Bone marrow (tissue), 2 donors: ENCODE measurements around the gene SRPK1.
"Not testable (repeated sequence)": the region's sequence is repeated elsewhere in the genome, so short reads cannot be mapped to it uniquely, and the experiment has no call there.

ENCODE experiments used
- DNase-seq, 2 donors: peaks; one replicate each; lab custom pipeline; 2025; lab: John Stamatoyannopoulos, UW

Gene SRPK1

DNA sequence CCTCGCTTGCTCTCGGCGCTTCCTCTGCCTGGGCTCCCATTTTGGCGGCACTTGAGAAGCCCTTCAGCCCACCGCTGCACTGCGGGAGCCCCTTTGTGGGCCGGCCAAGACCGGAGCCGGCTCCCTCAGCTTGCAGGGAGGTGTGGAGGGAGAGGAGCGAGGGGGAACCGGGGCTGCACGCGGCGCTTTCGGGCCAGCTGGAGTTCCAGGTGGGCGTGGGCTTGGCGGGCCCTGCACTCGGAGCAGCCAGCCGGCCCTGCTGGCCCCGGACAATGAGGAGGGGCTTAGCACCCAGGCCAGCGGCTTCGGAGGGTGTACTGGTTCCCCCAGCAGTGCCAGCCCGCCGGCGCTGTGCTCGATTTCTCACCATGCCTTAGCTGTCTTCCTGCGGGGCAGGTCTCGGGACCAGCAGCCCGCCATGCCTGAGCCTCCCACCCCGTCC, 10.2 kb upstream of the SRPK1 start:
- no peak for DNase-seq

DNA sequence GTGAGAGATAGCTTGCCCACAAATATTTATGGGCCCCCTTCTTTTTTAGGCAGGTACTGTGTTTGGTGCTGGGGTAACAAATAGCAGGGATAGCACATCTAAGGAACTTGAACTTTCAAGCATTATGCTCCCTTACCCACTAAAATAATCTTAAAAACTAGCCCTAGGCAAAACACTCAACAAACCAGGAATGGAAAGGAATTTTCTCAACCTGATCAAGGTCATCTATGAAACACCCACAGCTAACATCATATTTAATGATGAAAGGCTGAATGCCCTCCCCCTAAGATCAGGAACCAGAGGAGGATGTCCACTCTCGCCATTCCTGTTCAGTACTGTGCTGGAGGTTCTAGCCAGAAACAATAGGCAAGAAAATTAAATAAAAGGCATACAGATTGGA, 8.7 kb upstream of the SRPK1 start:
- no peak for DNase-seq

GRCh38 chr6:35926509-35927215, 5.8 kb upstream of the SRPK1 start:
- no peak for DNase-seq

DNA sequence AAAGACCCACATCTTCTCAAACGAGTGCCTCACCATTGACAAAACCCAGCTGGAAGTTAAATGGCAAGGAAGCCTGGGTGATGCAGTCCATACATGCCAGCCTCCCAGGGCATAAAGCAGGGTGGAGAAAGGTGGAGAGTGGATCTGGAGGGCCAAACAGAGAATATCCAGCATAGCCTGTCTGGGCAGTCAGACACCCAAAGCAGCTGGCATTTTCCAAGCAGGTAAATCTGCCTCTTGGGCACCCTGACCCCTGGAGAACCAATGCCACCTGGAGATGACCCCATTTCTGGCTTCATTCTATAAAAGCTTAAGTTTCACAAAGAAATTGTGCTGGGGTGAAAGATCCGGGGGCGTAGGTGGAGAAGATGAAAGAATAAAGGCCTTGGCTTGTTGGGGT, 5.1 kb upstream of the SRPK1 start:
- no peak for DNase-seq

DNA sequence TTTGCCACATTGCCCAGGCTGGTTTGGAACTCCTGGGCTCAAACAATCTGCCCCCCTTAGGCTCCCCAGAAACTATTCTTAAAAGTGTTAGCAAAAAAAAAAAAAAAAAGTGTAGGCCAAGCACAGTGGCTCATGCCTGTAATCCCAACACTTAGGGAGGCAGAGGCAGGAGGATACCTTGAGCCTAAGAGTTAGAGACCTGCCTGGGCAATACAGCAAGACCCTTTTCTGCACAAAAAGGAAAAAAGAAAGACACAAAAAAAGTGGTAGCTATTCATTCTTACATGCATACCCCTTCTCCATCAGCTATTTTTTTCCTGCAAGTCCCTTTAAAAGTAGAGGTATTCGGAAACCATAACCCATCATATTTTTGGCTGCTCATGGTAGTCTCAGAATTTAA, 3.2 kb upstream of the SRPK1 start:
- DNase-seq = no peak

- no peak for DNase-seq
These were observed 1.2 kb upstream of the SRPK1 start for GRCh38 chr6:35922139-35922554.

DNA sequence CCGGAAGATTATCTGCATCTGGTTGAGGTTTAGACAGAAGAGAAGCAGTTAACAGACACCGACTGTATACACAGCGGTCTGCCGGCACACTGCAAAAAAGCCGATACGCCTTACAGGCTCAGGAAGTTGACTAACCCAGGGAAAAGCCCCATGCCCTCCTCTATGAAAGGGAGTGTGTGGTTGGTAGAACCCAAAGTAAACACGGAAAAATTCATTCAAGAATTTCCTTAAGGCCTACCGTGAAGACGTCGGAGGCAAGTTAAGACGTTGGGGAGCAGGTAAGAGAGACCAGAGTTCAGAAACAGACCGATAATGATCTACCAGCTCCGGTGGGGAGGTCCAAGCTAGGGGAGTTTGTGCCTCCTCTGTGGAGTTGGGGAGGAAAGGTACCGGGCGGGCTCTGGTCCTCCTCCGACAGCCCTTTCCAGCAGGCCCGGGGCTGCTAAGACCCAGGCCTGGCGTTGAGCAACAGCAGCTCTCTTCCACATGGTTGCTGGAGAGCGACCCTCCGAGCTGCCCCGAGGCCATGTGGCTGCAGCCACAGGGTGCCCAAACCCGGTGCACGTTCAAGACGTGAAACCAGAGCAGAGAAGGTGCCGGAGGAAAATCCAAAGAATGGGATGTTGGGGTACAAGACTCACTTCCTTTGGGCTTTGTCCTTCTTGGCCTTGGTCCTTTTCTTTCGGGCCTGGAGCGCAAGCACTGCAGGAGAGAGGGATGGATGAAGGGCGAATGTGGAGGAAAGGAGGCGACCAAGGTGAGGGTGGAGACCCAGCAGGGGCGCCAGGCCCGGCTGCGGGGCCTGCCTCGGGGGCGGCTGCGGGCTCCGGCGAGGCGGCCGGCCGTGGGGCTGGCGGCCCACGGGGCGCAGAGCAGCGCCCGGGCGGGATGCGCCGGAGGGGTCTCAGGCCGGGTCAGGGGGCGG, 809 bp downstream of the SRPK1 start:
- DNase-seq = peak; percentile 16 to 57

DNA sequence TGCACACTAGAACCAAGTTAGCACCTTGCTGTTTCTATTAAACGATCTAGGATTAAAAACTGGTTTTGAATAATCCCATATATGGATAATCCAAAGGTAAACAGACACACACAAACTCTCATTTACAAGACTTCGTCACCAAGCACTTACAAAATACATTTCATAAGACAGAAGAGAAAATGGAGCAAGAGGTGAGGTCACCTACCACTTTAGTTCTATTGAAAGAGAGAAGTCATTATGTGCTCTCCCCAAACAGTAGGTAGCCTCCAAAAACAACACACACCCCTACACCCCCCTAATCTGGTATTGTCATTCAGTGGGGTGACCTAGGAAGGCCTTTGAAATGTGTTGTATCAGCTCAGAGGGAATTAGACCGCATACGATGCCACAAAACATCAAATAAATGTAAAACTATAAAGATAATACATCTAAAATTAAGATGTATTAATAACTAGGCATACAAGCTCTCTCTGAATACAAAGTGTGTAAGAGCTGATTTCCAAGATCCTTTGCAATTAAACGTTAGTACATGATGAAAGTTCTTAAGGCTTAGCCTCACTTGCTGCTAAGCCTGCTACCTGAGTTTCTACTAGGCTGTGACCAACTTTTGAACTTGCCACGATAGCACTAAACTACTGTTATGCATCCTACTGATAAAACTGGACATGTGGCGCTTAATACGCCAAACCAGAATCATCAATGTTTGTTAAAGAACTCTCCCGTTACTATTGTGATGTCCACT, 1.6 kb downstream of the SRPK1 start:
- DNase-seq = no peak

GRCh38 chr6:35916893-35917292, 4.0 kb downstream of the SRPK1 start:
- not testable (repeated sequence) for DNase-seq

GRCh38 chr6:35916056-35916455, 4.8 kb downstream of the SRPK1 start:
- no peak for DNase-seq

GRCh38 chr6:35914536-35914935, 6.4 kb downstream of the SRPK1 start:
- no peak for DNase-seq

GRCh38 chr6:35911871-35912653, 8.8 kb downstream of the SRPK1 start:
- DNase-seq = no peak

- DNase-seq = not testable (repeated sequence)
These were observed 11.3 kb downstream of the SRPK1 start for GRCh38 chr6:35909571-35909970.

GRCh38 chr6:35908753-35909401, 12.0 kb downstream of the SRPK1 start:
- DNase-seq = not testable (repeated sequence)

- no peak for DNase-seq
These were observed 13.1 kb downstream of the SRPK1 start for GRCh38 chr6:35907750-35908149.

DNA sequence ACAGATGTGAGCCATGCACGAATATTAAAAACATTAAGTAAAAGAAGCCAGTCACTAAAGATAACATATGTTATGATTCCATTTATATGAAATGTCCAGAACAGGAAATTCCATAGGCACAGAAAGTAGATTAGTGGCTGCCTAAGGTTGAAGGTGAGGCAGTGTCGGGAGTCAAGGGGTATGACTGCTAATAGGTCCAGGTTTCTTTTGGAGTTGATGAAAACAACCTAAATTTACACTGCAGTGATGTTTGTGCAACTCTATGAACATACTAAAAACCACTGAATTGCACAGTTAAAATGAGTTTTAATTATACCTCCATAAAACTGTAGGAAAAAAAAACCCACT, 14.4 kb downstream of the SRPK1 start:
- DNase-seq = no peak

DNA sequence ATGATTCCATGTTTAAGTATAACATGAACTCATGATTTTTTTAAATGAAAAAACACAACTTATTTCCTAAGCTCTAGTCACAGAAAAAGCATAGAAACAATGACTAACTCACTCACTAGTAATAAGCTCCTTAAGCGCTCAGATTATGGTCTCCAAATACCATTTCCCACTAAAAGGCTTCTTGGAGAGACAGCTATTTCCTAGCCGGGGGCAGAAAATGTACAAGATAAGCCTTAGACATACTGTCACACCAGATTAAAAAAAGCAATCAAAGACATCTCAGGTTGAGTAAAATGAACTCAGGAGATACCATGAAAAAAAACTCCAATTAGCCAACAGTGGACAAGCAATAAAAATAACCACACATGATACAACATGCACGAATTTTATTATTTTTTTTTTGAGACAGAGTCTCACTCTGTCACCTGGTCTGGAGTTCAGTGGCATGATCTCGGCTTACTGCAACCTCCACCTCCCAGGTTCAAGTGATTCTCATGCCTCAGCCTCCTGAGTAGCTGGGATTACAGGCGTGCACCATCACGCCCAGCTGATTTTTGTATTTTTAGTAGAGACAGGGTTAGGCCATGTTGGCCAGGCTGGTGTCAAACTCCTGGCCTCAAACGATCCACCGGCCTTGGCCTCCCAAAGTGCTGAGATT, 14.9 kb downstream of the SRPK1 start:
- no peak for DNase-seq

DNA sequence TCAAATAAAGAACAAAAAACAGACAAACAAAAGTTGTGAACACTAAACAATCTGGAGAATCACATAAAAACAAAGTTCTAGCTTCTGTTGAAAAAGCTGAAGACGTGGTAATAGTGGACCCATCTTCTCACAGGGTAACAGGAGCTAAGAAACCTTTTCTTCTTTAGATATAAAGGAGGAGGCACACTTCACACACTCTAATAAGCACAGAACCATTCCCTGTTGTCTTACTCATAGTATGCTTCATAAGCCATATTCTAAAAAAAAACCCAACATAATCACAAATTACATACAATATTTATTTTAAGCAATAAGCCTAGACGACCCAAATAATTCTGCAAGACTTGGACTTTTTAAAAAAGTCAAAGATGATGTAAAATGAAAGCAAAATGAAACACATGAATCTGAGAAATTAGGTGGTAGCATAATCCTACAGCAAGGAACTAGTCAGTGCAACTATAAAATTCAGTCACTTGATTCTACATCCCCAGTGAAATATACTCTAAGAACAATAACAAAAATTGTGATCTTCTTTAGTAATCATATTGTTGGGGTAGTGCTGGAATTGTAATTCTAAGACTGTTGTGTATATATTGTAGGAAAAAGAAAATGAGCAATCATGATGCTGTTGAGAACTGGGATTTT, 15.6 kb downstream of the SRPK1 start:
- no peak for DNase-seq

GRCh38 chr6:35903679-35904078, 17.2 kb downstream of the SRPK1 start:
- no peak for DNase-seq

GRCh38 chr6:35900448-35900847, 20.4 kb downstream of the SRPK1 start:
- DNase-seq = no peak
